NCI-H510A (cell line): ENCODE results near the gene AP4B1.
"Not testable (repeated sequence)": the region's sequence is repeated elsewhere in the genome, so short reads cannot be mapped to it uniquely, and the experiment has no call there.

ENCODE experiments used
- DNase-seq: peaks from one replicate; lab custom pipeline; 2025; lab: John Stamatoyannopoulos, UW

AP4B1 gene

GRCh38 chr1:113858418-113858817 lies 46.2 kb downstream of the AP4B1 start:
- DNase-seq: no peak

- DNase-seq: no peak
Measured at GRCh38 chr1:113857776-113858175, 46.8 kb downstream of the AP4B1 start.

GRCh38 chr1:113856401-113856790 lies 48.2 kb downstream of the AP4B1 start:
- no peak for DNase-seq

- no peak for DNase-seq
Measured at GRCh38 chr1:113855630-113856400, 48.8 kb downstream of the AP4B1 start.

GRCh38 chr1:113854234-113854633 lies 50.4 kb downstream of the AP4B1 start:
- no peak for DNase-seq

GRCh38 chr1:113852694-113853093 lies 51.9 kb downstream of the AP4B1 start:
- not testable (repeated sequence) for DNase-seq

- no peak for DNase-seq
Measured at GRCh38 chr1:113850127-113850796, 54.3 kb downstream of the AP4B1 start.

GRCh38 chr1:113849072-113849471 lies 55.5 kb downstream of the AP4B1 start:
- no peak for DNase-seq

GRCh38 chr1:113846391-113847035 lies 58.1 kb downstream of the AP4B1 start:
- no peak for DNase-seq
